OCI-LY7 (cell line): ENCODE results near the gene PGD.

Source experiments
- CTCF ChIP-seq: fragments of 200-600 bp; sonication (generic); conservative IDR thresholded peaks from 2 replicates; pipeline ENCODE4 v1.5.1; 2014; ENCODE audit warnings: mild to moderate bottlenecking, antibody characterized with exemption, low read length, moderate library complexity, mixed read lengths
- EZH2phosphoT487 ChIP-seq: fragments of 200-600 bp; sonication (generic); IDR thresholded peaks from 2 replicates; pipeline ENCODE4 v1.6.1; 2018; ENCODE audit warnings: low read depth, borderline replicate concordance, mild to moderate bottlenecking, mixed run types, antibody characterized with exemption, low read length, moderate library complexity, mixed read lengths

GRCh38 chr1:10386761-10387676 is 11.8 kb upstream of the PGD start:
- TF ChIP-seq CTCF = no peak
- TF ChIP-seq EZH2phosphoT487 = no peak
